PC-3 (cell line): ENCODE measurements around the gene IL17RA.

Source experiments
- CTCF ChIP-seq: fragments of 300-600 bp; sonication (generic); conservative IDR thresholded peaks from 2 replicates; pipeline ENCODE4 v1.5.1; 2017; ENCODE audit warnings: antibody characterized with exemption, low read depth, mild to moderate bottlenecking, low read length
- EZH2 ChIP-seq: fragments of 300-600 bp; sonication (generic); IDR thresholded peaks from one replicate; pipeline ENCODE4 v1.6.1; 2017; ENCODE audit warnings: antibody characterized with exemption, mild to moderate bottlenecking, low read length; ENCODE audit not compliant: unreplicated experiment
- EZH2phosphoT487 ChIP-seq: fragments of 300-600 bp; sonication (generic); IDR thresholded peaks from 2 replicates; pipeline ENCODE4 v1.6.1; 2018; ENCODE audit warnings: mild to moderate bottlenecking, antibody characterized with exemption, low read length, borderline replicate concordance

- no peak for TF ChIP-seq CTCF
- TF ChIP-seq EZH2phosphoT487, result no peak
- no peak for TF ChIP-seq EZH2
Observed at GRCh38 chr22:17087498-17088131, 2.8 kb downstream of the IL17RA start.
